Mesodermal cell (in vitro differentiated cells): ENCODE data around the gene BLMH.
A peak's percentile ranks its signal among the peaks of the same experiment; 100 is the strongest.
"Not testable (repeated sequence)": the region's sequence is repeated elsewhere in the genome, so short reads cannot be mapped to it uniquely, and the experiment has no call there.

ENCODE experiments used
- H3K27ac ChIP-seq: 2 replicates; pipeline ENCODE4 v1.7.0; 2013; ENCODE audit warnings: mild to moderate bottlenecking, low read depth, low read length, moderate library complexity; ENCODE audit not compliant: severe bottlenecking
- H3K36me3 ChIP-seq: 2 replicates; pipeline ENCODE4 v1.7.1; 2013; ENCODE audit warnings: mild to moderate bottlenecking, low read length, moderate library complexity; ENCODE audit not compliant: control insufficient read depth, insufficient read depth
- H3K4me1 ChIP-seq: one replicate; pipeline ENCODE4 v1.7.1; 2013; ENCODE audit warnings: mild to moderate bottlenecking, low read length; ENCODE audit not compliant: insufficient read depth, control insufficient read depth, poor library complexity, severe bottlenecking
- H3K4me3 ChIP-seq: 2 replicates; pipeline ENCODE4 v1.7.0; 2013; ENCODE audit warnings: low read length, control low read depth, mild to moderate bottlenecking; ENCODE audit not compliant: insufficient read depth, poor library complexity, severe bottlenecking; ENCODE audit errors: extremely low read depth
- H3K9me3 ChIP-seq: 2 replicates; pipeline ENCODE4 v1.7.1; 2013; ENCODE audit warnings: mild to moderate bottlenecking, low read length, moderate library complexity; ENCODE audit not compliant: control insufficient read depth
- WGBS, 2 experiments: methylation state at CpG; one replicate each; pipeline ENCODE4 v1.1.5; 2013; ENCODE audit warnings: missing lambda C conversion rate in 2 of 2; ENCODE audit not compliant: insufficient coverage in 2 of 2; 5-methylcytosine and 5-hydroxymethylcytosine counted together

The BLMH gene

GRCh38 chr17:30237296-30238002, 54.3 kb downstream of the BLMH start:
- Histone ChIP-seq H3K4me1 (peaks cover 14% of the 10 kb centered on the region), H3K36me3 (no peaks in the 10 kb centered on the region), H3K4me3 (no peak overlapping the region), H3K9me3 (no peaks in the 10 kb centered on the region), H3K27ac (no peak overlapping the region)
- WGBS, 2 experiments = 32 to 38% methylated on average over 13 to 15 of the region's 21 CpGs

DNA sequence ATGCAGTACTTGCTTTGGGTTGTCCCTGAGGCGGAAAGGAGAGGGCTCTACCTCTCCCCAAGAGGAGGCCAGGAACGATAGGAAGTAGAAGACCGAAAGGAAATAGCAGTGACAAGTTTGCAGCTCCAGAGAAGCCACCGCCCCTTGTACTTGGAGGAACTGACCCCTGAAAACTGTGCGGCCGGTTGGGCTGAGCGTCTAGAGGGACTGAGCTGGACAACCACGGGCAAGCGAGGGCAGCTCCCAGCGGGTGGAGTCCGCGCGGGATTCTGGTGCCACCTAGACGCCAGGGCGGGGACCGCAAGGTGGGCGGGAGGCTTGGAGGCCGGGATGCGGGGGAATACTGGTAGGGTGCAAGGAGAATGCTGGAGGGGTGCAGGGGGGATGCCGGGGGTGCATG, 55.0 kb downstream of the BLMH start:
- no peaks in the 10 kb centered on the region for H3K9me3 ChIP-seq
- no peaks in the 10 kb centered on the region for H3K36me3 ChIP-seq
- WGBS, 2 experiments = 13 to 14% methylated on average over 7 to 9 of the region's 20 CpGs
- no peak overlapping the region for H3K4me3 ChIP-seq
- H3K4me1 ChIP-seq = peaks cover 14% of the 10 kb centered on the region
- no peak overlapping the region for H3K27ac ChIP-seq

GRCh38 chr17:30236297-30236624, 55.5 kb downstream of the BLMH start:
- WGBS, 2 experiments = 55 to 57% methylated on average over 9 to 10 of the region's 10 CpGs
- Histone ChIP-seq H3K4me1 (peaks cover 14% of the 10 kb centered on the region), H3K4me3 (no peak overlapping the region), H3K36me3 (no peaks in the 10 kb centered on the region), H3K9me3 (no peaks in the 10 kb centered on the region), H3K27ac (no peak overlapping the region)

DNA sequence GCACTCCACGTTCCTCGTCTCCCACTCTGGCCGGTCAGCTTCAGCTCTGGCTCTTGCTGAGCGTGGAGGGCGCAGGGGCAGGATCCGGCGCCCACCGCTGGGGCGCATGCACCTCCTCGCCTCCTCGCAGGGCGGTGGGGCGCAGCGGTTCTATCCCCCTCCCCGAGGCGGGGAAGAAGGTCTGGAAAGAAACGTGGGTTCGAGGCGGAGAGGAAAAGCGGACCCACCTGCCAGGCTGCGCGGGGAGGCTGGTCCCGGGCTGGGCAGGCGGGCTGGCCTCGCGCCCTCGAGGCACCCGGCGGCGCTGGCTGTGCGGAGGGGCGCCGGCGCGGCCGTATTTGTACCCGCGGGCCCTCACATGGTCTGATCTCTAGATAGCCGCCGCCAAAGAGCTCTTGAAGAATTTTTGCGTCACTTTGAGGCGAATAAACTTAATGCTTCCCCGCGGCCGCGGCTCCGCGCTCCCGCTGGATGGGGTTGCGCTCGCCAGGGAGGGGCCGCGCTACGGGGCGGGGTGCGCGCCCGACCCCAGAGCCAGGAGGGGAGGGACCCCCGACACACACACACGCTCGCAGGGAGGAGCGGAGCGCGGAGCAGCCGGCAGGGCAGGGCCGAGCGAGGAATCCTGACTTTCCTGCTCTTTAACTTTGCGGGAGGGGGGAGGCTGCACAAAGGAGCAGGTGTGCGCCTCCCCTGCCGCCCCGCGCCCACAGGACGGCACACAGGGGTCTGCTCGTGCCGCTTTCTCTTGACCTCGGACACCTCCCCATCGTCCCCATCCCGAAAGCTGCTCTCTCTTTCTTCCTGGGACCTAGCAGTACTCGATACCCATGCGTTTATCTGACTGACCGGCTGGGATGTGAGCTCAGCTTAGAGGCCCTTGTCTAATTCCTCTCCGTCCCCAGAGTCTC, 56.1 kb downstream of the BLMH start, which contains the start of gene SLC6A4:
TSS of gene SLC6A4 (minus strand) at position 312 of the 911 bp plus-strand sequence. CDS start 13,739 bp downstream, outside the sequence.
- no peaks in the 10 kb centered on the region for H3K9me3 ChIP-seq
- peaks cover 14% of the 10 kb centered on the region for H3K4me1 ChIP-seq
- no peak within 1 kb of the TSS for H3K27ac ChIP-seq
- peak within 1 kb of the TSS; percentile 35 for H3K4me3 ChIP-seq
- 7 to 9% methylated on average over 62 to 69 of the region's 82 CpGs for WGBS, 2 experiments
- H3K36me3 ChIP-seq = no peaks in the 10 kb centered on the region

DNA sequence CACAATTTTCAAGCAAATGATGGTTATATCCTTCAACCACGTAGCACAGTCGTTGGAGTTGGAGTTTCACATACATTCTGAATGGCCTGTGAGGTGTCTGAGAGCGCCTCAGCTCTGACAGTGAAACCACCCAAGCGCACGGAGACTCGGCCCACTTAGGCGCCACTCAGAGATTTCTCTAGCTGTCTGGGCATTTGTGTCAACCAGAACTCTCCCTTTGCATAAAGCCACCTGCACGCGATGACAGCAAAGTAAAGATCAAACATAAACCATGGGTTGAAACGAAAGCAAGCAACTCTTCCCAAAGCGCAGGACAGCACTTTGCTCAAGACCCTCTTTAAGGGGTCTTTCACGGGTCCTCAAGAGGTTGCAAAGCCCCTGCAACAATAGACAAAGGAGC, 56.8 kb downstream of the BLMH start:
- Histone ChIP-seq H3K27ac (no peak overlapping the region), H3K9me3 (no peaks in the 10 kb centered on the region), H3K36me3 (no peaks in the 10 kb centered on the region), H3K4me1 (peaks cover 14% of the 10 kb centered on the region), H3K4me3 (no peak overlapping the region)
- 63 to 71% methylated on average over 11 to 12 of the region's 12 CpGs for WGBS, 2 experiments

DNA sequence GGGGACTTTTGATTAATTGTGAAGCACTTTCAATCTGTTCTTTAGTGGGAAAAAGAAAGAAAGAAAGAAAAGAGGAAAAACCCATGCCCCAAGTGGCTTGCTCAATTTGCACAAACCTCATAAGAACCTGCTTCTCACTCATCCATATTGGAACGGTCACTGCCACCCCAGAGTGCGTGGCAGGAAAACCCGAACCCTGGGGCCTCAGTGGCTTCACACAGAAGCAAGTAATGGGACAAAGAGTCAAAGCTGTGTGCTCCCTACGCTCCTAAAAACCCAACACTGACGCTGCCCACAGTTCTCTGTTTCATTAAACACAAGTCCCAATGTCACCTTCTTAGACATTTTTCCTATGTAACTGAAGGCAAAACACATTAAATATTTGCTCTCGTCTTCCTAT, 57.4 kb downstream of the BLMH start:
- H3K9me3 ChIP-seq = no peaks in the 10 kb centered on the region
- H3K27ac ChIP-seq = no peak overlapping the region
- peaks cover 14% of the 10 kb centered on the region for H3K4me1 ChIP-seq
- no peak overlapping the region for H3K4me3 ChIP-seq
- no peaks in the 10 kb centered on the region for H3K36me3 ChIP-seq
- 79 to 84% methylated on average over 5 of the region's 6 CpGs for WGBS, 2 experiments

DNA sequence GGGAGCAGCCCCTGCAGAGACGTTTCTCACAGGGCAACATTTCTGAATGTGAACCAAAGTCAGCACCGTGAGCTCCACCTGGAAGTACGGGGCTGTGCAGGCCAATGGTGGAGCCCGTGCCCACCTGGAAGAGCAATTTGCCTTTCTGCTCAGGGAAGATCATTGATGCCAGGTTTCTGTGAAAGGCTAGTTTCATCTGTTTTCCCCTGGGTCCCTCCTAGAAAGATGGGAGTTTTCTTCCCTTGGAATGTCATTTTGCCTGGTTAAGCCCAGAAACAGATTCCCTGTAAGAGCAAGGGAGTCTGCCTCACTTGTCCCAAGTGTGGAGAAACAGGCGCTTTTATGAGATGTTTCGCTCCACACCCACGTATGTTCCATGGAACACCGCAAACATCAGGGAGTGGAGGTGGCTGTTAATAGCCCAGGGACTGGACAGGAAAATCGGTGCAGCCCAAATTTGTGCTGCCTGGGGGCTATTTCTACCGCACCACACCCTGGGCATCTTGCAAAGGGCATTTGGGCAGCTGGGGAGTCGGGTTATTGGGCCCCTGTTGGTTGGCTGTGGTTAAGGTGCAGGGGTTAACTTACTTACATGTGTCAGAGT, 58.8 kb downstream of the BLMH start:
- peaks cover 8% of the 10 kb centered on the region for H3K4me1 ChIP-seq
- no peaks in the 10 kb centered on the region for H3K36me3 ChIP-seq
- WGBS, 2 experiments = 77 to 81% methylated on average over 11 of the region's 11 CpGs
- H3K4me3 ChIP-seq = no peak overlapping the region
- H3K27ac ChIP-seq = no peak overlapping the region
- H3K9me3 ChIP-seq = no peaks in the 10 kb centered on the region

GRCh38 chr17:30232015-30232823, 59.5 kb downstream of the BLMH start:
- Histone ChIP-seq H3K4me3 (no peak overlapping the region), H3K36me3 (no peaks in the 10 kb centered on the region), H3K27ac (no peak overlapping the region), H3K4me1 (peaks cover 3% of the 10 kb centered on the region), H3K9me3 (no peaks in the 10 kb centered on the region)
- 84 to 86% methylated on average over 8 to 9 of the region's 10 CpGs for WGBS, 2 experiments

GRCh38 chr17:30230596-30231125, 61.1 kb downstream of the BLMH start:
- Histone ChIP-seq H3K4me3 (no peak overlapping the region), H3K36me3 (no peaks in the 10 kb centered on the region), H3K9me3 (no peaks in the 10 kb centered on the region), H3K27ac (no peak overlapping the region), H3K4me1 (no peaks in the 10 kb centered on the region)
- 83 to 87% methylated on average over 6 to 7 of the region's 7 CpGs for WGBS, 2 experiments

DNA sequence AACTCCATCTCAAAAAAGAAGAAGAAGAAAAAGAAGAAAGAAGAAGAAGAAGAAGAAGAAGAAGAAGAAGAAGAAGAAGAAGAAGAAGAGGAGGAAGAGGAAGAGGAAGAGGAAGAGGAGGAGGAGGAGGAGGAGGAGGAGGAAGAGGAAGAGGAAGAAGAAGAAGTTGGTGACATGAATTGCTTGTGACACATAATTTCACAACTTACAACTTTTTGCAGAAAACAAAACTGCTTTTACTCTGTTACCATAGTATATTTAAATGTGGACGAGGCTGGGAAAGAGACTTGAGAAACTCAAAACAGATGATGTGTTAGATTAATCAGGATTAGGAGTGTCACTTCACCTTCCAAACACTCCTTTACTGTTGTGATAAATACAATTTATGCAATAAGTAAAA, 61.7 kb downstream of the BLMH start:
- H3K36me3 ChIP-seq, H3K4me3 ChIP-seq, H3K27ac ChIP-seq, H3K9me3 ChIP-seq, H3K4me1 ChIP-seq: not testable (repeated sequence)
- WGBS, 2 experiments = no CpG with 5 or more reads among the region's 1 CpG
